Cardiac septum (tissue), 1 donor: ENCODE data around the gene OR2L3. TPM values are rescaled to one million over a fixed set of nuclear protein-coding genes. Genes with fewer than 3 reads are reported as not detected.
"Not testable (repeated sequence)": the region's sequence is repeated elsewhere in the genome, so short reads cannot be mapped to it uniquely, and the experiment has no call there.

ENCODE experiments used
- DNase-seq: peaks from one replicate; pipeline ENCODE4 v3.0.0-alpha.2; 2020; ENCODE audit warnings: low spot score
- intact Hi-C: fragments of 100-400 bp; cut with DNase I; formaldehyde crosslinking; loops from one replicate; pipeline ENCODE4 v1.14.0; 2022
- long read RNA-seq: library from polyadenylated mRNA; unstranded; transcript quantifications from one replicate; pipeline ENCODE4 v2.0.0, GENCODE V29; 2021
- total RNA-seq: library from RNA; stranded (reverse); fragmentation: NEBNext Ultra II Directional; extraction: Animal tissue kit (Norgen Biotek cat#: 25700); gene quantifications from one replicate; pipeline ENCODE4 v1.2.1, GENCODE V29; 2021
- donor health status: DM: no; HTN: no; CAD: no.

Gene OR2L3
- total RNA-seq: not detected
- long read RNA-seq: 0 reads

GRCh38 chr1:248046536-248046935, at the start of gene OR2L3:
OR2L3 (plus strand) TSS chr1:248046836; CDS start chr1:248060682, 13,846 bp downstream.
- no peak for DNase-seq
- intact Hi-C loops: no loop called here

- DNase-seq: no peak
- intact Hi-C loops: no loop called here
Measured at GRCh38 chr1:247998811-247999210, 47.8 kb upstream of the OR2L3 start.

GRCh38 chr1:248000169-248000568, 46.5 kb upstream of the OR2L3 start:
- DNase-seq: no peak
- intact Hi-C loops: no loop called here

GRCh38 chr1:248007778-248008177, 38.9 kb upstream of the OR2L3 start:
- intact Hi-C loops: no loop called here

GRCh38 chr1:248009681-248010080, 37.0 kb upstream of the OR2L3 start:
- no peak for DNase-seq
- intact Hi-C loops: no loop called here

More at GRCh38 chr1:248007778-248008177, 38.9 kb upstream of the OR2L3 start:
- DNase-seq: no peak

GRCh38 chr1:248013229-248013710, 33.4 kb upstream of the OR2L3 start, which contains the start of gene OR2L5:
OR2L5 (plus strand) TSS chr1:248013660; CDS start chr1:248021948, 8,288 bp downstream.
- intact Hi-C loops: no loop called here
- no peak for DNase-seq

GRCh38 chr1:248015803-248016202, 30.8 kb upstream of the OR2L3 start:
- DNase-seq: no peak

GRCh38 chr1:248029770-248030169, 16.9 kb upstream of the OR2L3 start, which contains the start of gene OR2L2:
OR2L2 (plus strand) TSS chr1:248030070; CDS start chr1:248038268, 8,198 bp downstream.
- DNase-seq: no peak
- intact Hi-C loops: no loop called here

More at GRCh38 chr1:248015803-248016202, 30.8 kb upstream of the OR2L3 start:
- intact Hi-C loops: no loop called here

- intact Hi-C loops: no loop called here
- no peak for DNase-seq
Measured at GRCh38 chr1:248045209-248045608, 1.4 kb upstream of the OR2L3 start.

GRCh38 chr1:248047008-248047407, 372 bp downstream of the OR2L3 start:
- intact Hi-C loops: no loop called here
- DNase-seq: no peak

GRCh38 chr1:248054671-248055070, 8.0 kb downstream of the OR2L3 start:
- intact Hi-C loops: no loop called here
- no peak for DNase-seq

GRCh38 chr1:248055261-248055660, 8.6 kb downstream of the OR2L3 start:
- intact Hi-C loops: no loop called here
- DNase-seq: no peak

- no peak for DNase-seq
- intact Hi-C loops: no loop called here
Measured at GRCh38 chr1:248065071-248065470, 18.4 kb downstream of the OR2L3 start.

- intact Hi-C loops: no loop called here
- no peak for DNase-seq
Measured at GRCh38 chr1:248065604-248066003, 19.0 kb downstream of the OR2L3 start.

GRCh38 chr1:248083864-248084263, 37.2 kb downstream of the OR2L3 start:
- intact Hi-C loops, DNase-seq: not testable (repeated sequence)

- intact Hi-C loops: no loop called here
- DNase-seq: no peak
Measured at GRCh38 chr1:248094884-248095283, 48.2 kb downstream of the OR2L3 start, which contains the start of gene OR2L13. OR2L13 (plus strand) TSS chr1:248095184; CDS start chr1:248099376, 4,192 bp downstream.

GRCh38 chr1:248098529-248098928, 51.9 kb downstream of the OR2L3 start:
- intact Hi-C loops: no loop called here
- DNase-seq: no peak

- intact Hi-C loops: no loop called here
- DNase-seq: no peak
Measured at GRCh38 chr1:248102847-248103246, 56.2 kb downstream of the OR2L3 start.

GRCh38 chr1:248111157-248111556, 64.5 kb downstream of the OR2L3 start:
- intact Hi-C loops: no loop called here
- DNase-seq: no peak
